HG03457 (cell line): ENCODE data around the gene COL5A1.

Experiments
- ATAC-seq: cut with Tn5 transposase; IDR thresholded peaks from one replicate; pipeline ENCODE4 v1.9.1; 2021; ENCODE audit warnings: moderate number of reproducible peaks; ENCODE audit not compliant: unreplicated experiment

Gene COL5A1

DNA sequence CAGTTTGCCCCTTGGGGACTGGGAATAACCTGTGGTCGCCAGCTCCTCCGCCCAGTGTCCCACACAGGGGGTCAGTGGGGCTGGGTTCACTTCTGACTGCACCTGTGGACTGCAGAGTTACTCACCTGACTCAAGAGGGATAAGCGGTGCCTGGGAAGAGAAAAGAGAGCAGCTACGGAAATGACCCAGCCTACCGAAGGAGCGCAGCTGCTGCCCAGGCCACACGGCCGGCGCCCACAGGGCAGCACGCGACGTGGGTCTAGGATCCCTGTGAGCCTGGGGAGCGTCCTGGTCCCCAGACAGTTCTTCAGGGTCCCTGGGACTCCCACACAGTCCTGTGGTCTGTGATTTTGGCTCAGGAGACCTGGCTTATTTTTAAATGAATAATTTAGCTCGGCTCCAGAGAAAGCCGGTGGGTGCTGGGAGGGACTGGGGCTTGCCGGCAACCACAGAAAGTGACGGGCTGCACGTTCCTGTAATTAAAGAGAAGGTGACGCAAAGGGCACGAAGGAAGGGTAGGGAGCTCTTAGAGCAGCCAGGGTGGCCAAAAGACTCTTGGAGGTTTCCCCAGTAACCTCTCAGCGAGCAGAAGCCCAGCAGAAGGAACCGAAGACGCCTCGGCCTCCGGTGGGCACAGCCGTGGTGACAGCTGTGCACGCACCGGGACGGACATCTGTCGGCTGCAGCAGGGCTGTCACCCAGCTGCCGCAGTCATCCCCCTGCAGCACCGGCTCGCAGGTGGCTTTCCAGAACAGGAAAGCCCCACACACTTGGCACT is 141.5 kb downstream of the COL5A1 start:
- ATAC-seq = no peak

DNA sequence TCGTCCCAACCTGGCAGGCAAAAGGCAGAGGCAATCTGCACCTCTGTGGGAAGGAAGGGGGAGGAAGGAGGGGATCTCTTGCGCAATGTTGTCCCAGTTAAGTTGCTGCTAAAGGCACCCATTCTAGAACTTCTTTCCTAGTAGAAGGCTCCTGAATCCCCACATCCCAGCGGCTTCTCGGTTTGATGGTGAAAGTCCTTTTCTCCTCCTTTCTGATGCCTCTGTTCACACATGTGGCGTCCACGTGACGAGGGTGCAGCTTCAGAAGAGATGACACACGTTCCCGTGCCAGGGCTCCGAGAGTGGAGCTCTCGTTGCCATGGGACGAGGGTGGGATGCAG is 142.1 kb downstream of the COL5A1 start:
- no peak for ATAC-seq

DNA sequence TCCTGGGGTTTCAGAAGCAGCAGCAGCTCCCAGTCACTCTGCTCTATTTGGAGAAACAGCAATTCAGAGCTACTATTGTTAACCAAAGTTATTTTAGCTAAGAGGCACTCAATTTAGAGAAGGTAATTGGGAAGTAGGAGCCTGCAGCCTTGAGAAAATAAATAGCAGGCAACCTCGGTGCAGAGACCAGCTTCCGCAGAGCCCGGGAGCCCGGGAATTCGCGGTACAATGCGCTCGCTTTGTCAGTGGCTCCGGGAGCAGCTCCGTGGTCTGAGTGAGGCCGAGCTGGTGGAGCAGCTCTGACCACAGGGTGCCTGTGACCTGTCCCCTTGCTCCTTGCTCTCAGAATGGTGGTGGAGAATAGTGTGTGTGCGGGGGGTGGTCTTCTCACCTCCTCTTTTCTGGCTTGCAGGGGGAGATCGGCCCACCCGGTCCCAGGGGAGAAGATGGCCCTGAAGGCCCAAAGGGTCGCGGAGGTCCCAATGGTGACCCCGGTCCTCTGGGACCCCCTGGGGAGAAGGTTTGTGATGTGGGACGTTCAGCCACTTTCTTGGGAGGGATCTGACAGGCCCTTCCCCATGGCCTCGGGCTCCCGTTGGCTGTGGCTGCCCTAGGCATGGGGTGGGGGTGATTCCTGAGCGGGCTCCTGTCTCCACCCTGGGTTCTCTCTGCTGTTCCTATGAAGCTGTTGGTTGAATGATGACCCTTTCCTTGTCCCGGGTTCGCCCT is 143.1 kb downstream of the COL5A1 start:
- ATAC-seq = no peak

DNA sequence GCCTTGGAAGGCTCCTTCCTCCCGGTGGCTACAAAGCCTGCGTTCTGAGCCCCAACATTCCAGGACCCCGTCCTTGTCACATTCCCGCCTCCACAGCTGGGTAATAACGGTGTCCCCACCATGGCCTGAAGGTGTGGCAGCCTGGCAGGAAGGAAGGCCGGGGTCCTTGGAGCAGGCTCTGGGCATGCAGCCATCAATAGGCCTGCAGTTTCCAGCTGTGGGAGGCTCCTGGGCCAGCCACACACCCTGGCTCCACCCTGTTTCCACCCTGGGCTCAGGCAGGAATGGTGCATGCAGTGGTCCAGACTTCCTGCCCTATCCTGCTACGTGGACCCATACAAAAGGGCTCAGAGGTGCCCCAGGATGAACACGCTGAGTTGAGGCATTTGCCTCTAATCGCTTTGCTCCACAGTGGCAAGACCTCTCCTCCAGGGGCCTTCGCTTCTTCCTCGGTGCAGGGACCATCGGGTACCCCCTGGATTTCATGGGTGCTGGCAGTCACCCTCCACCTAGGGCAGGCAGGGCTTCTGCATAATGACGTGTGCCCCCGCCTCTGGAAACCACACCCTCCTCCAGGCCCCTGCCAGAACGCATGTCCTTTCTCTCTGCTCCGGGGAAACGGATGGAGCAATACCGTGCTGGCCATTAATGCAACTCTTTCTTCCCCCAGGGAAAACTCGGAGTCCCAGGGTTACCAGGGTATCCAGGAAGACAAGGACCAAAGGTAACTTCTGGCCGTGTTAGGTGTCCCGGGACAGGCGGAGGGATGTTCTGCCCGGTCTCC is 143.9 kb downstream of the COL5A1 start:
- ATAC-seq = no peak

DNA sequence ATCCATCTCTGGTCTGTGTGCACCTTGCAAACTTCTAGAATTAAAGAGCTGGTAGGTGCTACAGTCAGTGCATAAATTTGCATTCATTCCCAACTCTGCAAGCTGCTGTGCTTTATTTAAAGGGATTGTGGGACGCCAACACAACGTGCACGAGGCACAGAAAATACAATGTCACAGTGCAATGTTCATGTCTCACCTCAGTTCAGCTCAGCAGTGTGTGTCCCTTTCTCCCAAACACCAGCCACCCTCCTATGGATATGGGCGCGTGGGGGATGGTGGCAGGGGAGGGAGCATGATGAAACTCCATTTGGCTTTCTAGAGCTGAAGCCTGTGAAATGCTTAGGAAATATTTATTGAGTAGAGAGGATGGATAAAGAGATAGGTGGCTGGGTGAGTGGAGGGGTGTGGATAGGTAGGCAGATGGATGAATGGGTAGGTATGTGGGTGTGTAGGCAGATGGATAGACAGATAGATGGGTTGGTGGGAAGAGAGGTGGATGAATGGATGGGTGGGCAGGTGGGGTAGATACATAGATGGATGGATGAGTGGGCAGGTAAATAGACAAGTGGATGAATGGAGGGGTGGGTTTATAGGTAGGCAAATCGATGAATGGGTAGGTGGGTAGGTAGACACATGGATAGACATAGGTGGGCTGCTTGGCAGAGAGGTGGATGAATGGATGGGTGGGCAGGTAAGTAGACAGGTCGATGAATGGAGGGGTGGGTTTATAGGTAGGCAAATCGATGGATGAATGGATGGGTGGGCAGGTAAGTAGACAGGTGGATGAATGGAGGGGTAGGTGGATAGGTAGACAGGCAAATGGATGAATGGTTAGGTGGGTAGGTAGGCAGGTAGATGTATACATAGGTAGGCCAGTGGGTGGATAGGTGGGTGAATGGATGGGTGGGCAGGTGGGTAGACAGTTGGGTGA is 146.3 kb downstream of the COL5A1 start:
- no peak for ATAC-seq

DNA sequence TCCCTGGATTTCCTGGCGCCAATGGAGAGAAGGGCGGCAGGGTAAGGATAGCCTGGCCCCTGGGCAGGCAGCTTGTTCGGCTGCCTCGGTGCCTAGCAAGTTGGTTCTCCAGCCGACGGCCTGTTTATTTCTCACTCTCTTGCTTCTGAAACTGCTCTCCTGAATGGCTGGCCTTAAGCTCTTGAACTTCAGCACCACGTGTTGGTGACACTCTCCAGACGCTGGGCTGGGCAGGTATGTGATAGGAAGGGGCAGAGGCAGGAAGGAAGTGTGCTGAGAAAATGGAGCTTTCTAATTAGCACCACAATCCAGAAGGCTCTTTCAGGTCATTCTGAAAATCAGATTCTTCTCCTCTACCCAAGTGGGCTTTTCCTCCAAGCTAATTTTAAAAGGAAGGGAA is 147.6 kb downstream of the COL5A1 start:
- no peak for ATAC-seq

DNA sequence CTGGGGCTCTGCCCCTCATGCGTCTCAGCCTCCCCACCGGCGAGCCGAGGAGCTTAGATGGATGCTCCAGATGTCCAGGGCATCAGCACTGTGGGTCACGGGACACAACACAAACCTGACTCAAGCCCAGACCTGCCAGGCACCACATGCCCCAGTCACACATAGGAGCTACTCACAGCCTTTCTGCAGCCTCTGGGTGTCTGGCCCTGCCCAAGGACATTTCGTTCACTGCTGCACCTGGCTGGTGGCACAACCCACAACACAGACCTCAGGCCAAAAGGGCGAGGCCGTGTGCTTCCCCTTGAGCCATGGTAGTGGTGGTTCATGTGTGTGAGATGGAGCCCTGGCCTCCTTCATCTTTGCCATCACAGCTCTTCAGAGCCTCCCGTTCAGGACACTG is 149.4 kb downstream of the COL5A1 start:
- ATAC-seq = no peak

DNA sequence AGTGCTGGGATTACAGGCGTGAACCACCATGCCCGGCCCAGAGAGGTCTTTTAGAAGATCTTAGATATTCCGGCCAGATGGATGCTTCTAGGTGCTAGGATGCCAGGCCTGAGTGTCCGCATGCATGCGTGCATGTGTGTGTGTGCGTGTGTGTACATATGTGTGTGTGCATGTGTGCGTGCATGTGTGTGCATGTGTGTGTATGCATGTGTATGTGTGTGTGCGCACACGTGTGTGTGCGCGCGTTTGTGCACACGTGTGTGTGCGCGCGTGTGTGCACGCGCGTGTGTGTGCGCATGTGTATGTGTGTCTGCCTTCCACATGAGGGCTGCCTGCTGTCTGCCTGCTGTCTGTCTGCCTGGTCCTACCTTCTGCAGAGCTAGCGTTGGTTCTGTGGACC is 151.0 kb downstream of the COL5A1 start:
- no peak for ATAC-seq

DNA sequence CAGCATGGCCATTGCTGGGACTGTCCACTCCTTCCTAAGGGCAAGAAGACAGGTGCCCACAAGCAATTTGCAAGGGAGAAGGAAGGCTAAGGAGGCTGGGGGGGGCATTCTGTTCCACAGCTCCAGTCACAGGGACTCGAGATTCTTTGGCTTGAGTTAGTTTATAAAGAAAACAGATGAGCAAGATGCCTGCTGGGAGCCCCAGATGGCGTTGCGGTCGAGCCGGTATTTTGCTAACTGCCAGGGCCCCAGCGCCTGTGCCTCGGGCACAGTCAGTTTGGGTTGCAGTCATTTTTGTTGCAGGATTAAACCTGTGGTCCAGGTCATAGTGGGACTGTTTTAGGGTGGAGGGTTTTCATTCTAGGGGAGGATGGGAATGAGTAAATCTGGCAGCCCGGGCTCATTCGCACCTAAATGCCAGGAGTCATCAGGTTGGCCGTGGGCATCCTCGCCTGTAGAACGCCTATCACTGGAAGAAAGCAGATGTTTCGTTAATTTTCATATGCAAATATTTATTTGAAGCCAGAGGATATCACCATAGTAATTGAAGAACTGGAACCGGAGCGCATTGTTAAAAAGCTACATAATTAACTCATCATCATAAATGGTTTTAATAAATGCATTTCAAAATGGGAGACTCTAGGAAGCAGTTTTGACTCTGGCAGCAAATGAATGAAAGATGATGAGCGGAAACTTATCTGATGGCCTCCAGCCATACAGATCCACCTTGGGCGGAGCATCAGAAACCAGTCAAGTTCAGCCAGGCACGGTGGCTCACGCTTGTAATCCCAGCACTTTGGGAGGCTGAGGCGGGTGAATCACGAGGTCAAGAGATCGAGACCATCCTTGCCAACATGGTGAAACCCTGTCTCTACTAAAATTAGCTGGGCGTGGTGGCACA is 151.9 kb downstream of the COL5A1 start:
- no peak for ATAC-seq

DNA sequence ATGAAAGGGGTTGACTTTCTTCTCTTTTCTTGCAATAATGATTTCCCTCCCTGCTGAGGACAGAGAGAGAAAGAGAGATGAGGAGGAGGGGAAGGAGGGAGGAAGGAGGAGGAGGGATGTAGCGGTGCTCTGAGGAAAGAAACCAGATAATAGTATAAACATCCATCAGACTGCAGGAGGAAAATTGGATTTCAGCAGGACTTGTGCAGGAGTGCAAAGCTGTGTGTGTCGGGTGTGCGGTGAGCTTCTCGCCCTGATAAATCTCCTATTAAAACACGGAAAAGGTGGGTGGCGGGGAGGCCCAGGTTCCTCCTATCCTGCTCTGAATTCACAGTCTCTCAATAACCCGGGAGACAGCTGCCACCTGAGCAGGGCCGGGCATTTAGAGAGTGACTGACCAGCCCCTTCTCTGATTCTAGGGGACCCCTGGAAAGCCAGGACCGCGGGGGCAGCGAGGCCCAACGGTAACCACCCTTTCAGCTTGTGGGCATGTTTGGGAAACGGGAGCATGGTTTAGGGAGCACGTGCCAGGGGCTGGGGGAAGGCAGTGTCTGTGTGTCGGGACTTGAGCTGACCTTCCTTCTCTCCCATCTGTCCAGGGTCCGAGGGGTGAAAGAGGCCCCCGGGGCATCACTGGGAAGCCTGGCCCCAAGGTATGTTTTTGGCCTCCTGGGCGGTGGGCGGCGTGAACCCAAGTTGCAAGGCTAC is 153.2 kb downstream of the COL5A1 start:
- ATAC-seq = no peak

DNA sequence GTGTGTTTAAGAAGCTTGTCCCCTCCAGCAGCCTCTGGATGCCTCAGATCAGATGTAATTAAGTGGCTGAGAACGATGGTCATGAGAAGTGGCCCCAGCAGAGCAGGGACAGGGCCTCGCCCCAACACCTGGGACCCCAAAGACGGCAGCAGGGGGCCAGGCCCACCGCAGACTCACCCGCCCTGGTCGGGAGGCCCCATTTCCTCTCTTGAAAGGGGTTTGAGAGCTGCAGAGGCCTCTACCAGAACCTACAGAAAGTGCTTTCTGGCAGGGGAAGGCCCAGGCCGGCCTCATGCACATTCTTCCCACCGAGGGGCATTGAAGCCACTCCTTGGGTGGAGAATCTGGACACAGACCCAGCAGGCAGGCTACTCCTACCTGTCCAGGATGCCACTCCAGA is 153.8 kb downstream of the COL5A1 start:
- no peak for ATAC-seq

DNA sequence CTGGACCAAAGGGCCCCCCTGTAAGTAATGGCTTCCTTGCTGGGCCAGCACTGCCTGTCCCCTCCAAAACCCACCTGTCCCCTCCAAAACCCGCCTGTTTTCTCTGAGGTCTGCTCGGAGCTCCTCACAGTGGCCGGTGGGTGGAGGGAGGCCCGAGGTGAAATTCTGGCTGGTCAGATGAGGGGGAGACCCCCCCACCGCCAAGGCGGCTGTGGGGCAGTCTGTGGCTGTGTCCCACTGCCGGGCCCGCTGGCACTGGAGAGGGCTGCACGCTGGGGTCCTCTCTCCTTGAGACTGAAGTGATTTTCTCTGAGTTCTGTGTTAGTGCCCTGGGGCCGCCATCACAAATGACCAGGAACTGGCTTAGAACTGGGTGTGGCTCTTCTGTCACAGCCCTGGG is 155.3 kb downstream of the COL5A1 start:
- ATAC-seq = no peak

DNA sequence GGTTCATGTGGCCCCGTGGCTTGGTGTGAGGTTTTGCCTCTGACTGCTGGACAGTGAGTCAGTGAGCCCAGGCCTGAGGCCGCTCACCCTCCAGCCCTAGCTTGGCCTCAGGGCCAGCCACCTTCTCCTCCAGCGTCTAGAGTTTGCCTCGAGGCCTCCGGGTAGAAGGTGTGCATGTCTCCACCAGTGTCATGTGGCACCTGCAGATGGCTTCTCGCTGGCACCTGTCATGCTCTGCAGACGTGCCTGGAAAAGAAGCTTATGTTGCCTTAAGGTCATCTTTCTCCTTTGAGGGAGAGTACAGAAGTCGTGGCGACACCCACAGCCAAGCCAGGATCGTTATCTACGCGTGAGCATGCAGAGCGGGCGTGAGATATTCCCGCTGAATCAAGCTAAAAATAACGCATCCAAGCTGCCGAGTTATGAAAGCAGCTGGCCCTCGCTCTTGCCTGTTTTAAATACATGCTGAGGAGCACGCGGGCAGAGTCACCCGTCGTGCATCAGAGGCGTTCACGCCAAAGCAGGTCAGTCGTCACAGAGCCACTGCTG is 159.3 kb downstream of the COL5A1 start:
- ATAC-seq = no peak

DNA sequence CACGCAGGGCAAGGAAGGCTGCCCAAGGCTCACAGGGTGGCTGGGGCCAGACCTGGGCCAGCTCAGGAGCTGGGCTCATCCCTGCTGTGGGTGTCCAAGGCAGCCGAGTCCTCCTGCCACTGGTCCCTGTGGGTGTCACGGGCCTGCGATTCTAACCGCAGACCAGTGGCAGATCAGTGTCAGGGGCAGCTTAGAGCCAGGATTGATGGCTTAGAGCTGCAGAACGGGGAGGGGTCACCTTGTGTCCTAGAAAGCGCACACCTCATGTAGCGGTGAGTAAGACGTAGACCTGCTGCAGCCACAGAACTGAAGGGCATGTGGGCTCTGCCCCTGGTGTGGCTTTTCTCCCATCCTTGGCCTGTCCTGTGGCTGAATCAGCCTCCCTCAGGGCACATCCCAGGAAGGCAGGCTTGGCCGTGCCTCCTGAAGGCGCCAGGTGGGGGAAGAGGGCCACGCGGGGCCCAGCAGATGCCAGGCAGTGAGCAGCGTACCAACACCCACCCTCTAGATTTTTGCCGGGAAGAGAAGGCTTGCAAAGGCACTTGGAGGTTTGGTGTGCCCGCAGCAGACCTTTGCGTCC is 160.7 kb downstream of the COL5A1 start:
- no peak for ATAC-seq

DNA sequence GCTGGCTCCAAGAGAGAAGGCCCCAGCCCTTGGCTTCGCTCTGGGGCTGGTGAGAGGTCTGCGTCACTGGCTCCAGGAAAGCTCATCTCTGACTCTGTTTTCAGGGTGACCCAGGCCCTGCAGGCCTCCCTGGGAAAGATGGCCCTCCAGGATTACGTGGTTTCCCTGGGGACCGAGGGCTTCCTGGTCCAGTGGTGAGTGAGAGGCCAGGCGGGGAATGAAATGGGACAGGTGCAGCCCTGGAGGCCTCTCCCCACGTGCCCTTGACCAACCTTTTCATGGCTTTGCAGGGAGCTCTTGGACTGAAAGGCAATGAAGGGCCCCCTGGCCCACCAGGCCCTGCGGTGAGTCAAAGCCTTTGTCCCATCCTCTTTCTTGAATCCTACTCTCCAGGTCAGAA is 163.3 kb downstream of the COL5A1 start:
- no peak for ATAC-seq

DNA sequence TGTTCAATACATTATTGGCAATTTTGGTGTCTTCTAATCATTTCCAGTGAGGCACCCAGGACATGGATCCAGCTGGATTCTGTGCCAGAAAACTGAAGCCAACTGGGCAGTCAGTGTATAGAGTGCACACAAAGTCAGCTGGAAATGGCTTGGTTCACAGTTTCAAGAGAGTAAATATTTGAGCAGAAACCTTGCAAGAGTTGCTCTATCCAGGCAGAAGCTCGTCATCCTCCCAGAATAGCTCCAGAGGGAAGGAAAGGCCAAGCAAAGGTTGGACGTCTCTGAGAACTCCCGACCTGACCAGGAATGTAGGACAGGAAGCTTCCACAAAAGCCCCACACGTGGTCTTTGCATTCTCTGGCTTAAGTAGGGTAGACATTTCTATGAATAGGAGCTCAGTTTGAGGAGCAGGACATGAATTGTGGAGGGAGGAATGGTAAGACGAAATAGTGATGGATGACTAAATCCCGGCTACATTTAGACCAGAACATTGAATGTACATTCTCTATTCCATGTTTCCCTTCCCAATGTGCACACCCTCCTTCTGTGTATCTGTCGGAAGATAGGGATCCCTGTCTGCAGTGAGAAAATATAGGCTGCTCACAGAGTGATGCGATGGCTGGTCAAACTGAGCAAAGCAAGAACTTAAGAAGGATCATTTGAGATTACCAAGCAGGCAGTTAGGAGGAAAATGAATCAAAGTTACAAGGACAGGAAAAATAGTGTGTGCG is 166.3 kb downstream of the COL5A1 start:
- ATAC-seq = no peak

DNA sequence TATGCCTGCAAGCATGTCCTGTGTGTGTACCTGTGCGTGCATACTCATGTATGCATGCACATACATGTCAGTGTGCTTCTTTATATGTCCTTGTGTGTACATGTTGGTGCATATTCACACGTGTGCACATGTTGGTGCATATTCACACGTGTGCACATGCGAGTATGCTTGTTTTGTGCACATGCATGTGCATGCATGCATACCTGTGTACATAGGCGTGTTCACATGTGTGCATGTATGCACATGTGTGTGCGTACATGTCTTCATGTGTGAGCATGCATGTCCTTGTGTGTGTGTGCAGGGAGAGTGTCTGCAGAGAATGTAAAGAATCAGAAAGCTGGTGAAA is 166.8 kb downstream of the COL5A1 start:
- no peak for ATAC-seq

DNA sequence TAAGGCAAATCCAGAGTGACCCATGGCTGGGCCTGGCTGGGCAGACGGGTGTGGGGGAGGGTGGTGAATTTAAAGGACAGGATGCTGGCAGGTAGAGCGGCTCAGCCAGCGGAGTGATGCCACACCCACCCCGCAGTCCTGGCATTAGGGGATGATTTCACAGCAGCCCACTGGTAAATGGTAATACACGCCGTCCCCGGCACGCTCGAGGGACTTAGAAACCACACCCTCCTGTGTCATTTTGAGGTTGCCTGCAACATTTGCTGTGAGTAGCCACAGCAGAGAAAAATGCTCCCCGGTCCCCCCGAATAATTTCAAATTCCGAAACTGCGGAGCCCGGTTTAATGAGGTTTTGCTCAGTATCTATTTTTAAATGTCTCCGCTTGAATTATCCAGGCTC is 167.7 kb downstream of the COL5A1 start:
- ATAC-seq = no peak
